Keratinocyte (primary cell): ENCODE results near the gene MYF6. TPM values are rescaled to one million over a fixed set of nuclear protein-coding genes. Genes with fewer than 3 reads are reported as not detected.
A peak's percentile ranks its signal among the peaks of the same experiment; 100 is the strongest.

ENCODE experiments used
- DNase-seq: peaks from one replicate; pipeline ENCODE4 v3.0.0-alpha.2; 2011; ENCODE audit warnings: low read depth, missing footprints, low spot score
- FAIRE-seq: peaks from 2 replicates; lab custom pipeline; 2011; peaks lifted over from hg19 to GRCh38; lab: Jason Lieb, UNC
- H2AFZ ChIP-seq: 2 replicates; pipeline ENCODE4 v1.6.0; 2012; ENCODE audit warnings: low read length, control low read depth, inconsistent platforms; ENCODE audit not compliant: control insufficient read depth
- H3K27ac ChIP-seq: 2 replicates; pipeline ENCODE4 v1.5.1; 2011; ENCODE audit warnings: low read length; ENCODE audit not compliant: control insufficient read depth, insufficient read depth
- H3K27me3 ChIP-seq: 3 replicates; pipeline ENCODE4 v1.6.0; 2011; ENCODE audit warnings: low read length; ENCODE audit not compliant: control insufficient read depth, insufficient read depth; ENCODE audit errors: extremely low read depth
- H3K36me3 ChIP-seq, 2 experiments: 2 replicates in 1 of 2; 3 replicates in 1 of 2; pipeline ENCODE4 v1.5.1; 2011; ENCODE audit warnings: low read length in 2 of 2, mild to moderate bottlenecking in 1 of 2; ENCODE audit not compliant: control insufficient read depth in 2 of 2, insufficient read depth in 2 of 2; ENCODE audit errors: extremely low read depth in 1 of 2
- H3K4me1 ChIP-seq: 3 replicates; pipeline ENCODE4 v1.5.1; 2011; ENCODE audit warnings: low read length; ENCODE audit not compliant: control insufficient read depth, insufficient read depth; ENCODE audit errors: extremely low read depth
- H3K4me2 ChIP-seq: 3 replicates; pipeline ENCODE4 v1.6.0; 2011; ENCODE audit warnings: low read depth, low read length; ENCODE audit not compliant: control insufficient read depth, insufficient read depth; ENCODE audit errors: extremely low read depth
- H3K4me3 ChIP-seq, 3 experiments: fragments of 200-600 bp in 1 of 3; sonication (generic) in 1 of 3; 2 replicates in 2 of 3; 3 replicates in 1 of 3; pipeline ENCODE4 v1.5.1; 2011 to 2016; ENCODE audit warnings: low read length in 3 of 3, mild to moderate bottlenecking in 3 of 3, control low read depth in 2 of 3, inconsistent platforms in 1 of 3, low read depth in 1 of 3, mixed read lengths in 1 of 3, mixed run types in 1 of 3, moderate library complexity in 1 of 3; ENCODE audit not compliant: control insufficient read depth in 2 of 3, insufficient read depth in 2 of 3; ENCODE audit errors: extremely low read depth in 1 of 3
- H3K79me2 ChIP-seq: 2 replicates; pipeline ENCODE4 v1.6.0; 2012; ENCODE audit warnings: low read length; ENCODE audit not compliant: control insufficient read depth, insufficient read depth
- H3K9ac ChIP-seq: 3 replicates; pipeline ENCODE4 v1.6.0; 2011; ENCODE audit warnings: low read length; ENCODE audit not compliant: control insufficient read depth, insufficient read depth; ENCODE audit errors: extremely low read depth
- H3K9me1 ChIP-seq: 3 replicates; pipeline ENCODE4 v1.6.0; 2011; ENCODE audit warnings: low read length; ENCODE audit not compliant: control insufficient read depth, insufficient read depth; ENCODE audit errors: extremely low read depth
- H3K9me3 ChIP-seq: 2 replicates; pipeline ENCODE4 v1.5.1; 2012; ENCODE audit warnings: low read depth, low read length; ENCODE audit not compliant: control insufficient read depth
- H4K20me1 ChIP-seq: 3 replicates; pipeline ENCODE4 v1.6.0; 2011; ENCODE audit warnings: low read length; ENCODE audit not compliant: control insufficient read depth, insufficient read depth; ENCODE audit errors: extremely low read depth
- CTCF ChIP-seq, 3 experiments: IDR thresholded peaks in 1 of 3; conservative IDR thresholded peaks in 1 of 3; optimal IDR thresholded peaks in 1 of 3; 2 replicates in 2 of 3; 3 replicates in 1 of 3; pipeline versions ENCODE3 to v1.5.1; 2011; ENCODE audit warnings: low read length in 3 of 3, mild to moderate bottlenecking in 3 of 3, moderate library complexity in 2 of 3, control low read depth in 1 of 3, inconsistent platforms in 1 of 3; ENCODE audit not compliant: insufficient read depth in 2 of 3; ENCODE audit errors: extremely low read depth in 1 of 3
- EZH2 ChIP-seq: IDR thresholded peaks from one replicate; pipeline ENCODE4 v1.6.1; 2012; ENCODE audit warnings: inconsistent platforms, mild to moderate bottlenecking, low read length, moderate library complexity
- dilution Hi-C: fragments of 300-500 bp; cut with MboI; formaldehyde crosslinking; loops from one replicate; pipeline ENCODE4 v1.7.0; 2020; ENCODE audit warnings: low sequenced_read_pairs; ENCODE audit not compliant: extremely low pct_ligation_motif_present
- polyA minus RNA-seq, 3 experiments: library from RNA; depleted of rRNA, polyadenylated mRNA; stranded (reverse); fragments of >200 nt; gene quantifications; 1 replicate in 1 of 3; 2 replicates in 1 of 3; 3 replicates in 1 of 3; pipeline ENCODE4 v1.2.3, GENCODE V29; 2011
- polyA plus RNA-seq, 5 experiments: library from polyadenylated mRNA; depleted of rRNA in 3 of 5; stranded (reverse) in 3 of 5; stranded (forward) in 1 of 5; unstranded in 1 of 5; fragments of >200 nt; gene quantifications; 1 replicate in 1 of 5; 2 replicates in 3 of 5; 3 replicates in 1 of 5; pipeline versions ENCODE4 v1.2.1 to v1.2.3, GENCODE V29; 2011 to 2012; ENCODE audit warnings: missing spikeins in 2 of 5, low read depth in 1 of 5, low replicate concordance in 1 of 5

The MYF6 gene
- not detected in 3 replicates for polyA plus RNA-seq
- polyA plus RNA-seq (2011; ENCODE audit: low read depth), result not detected
- not detected in 2 replicates for polyA plus RNA-seq (2011; cell fraction: cytosol; rRNA removed)
- polyA plus RNA-seq (2011; cell fraction: nucleus; rRNA removed), result not detected in 2 replicates
- polyA plus RNA-seq (2012; ENCODE audit: low replicate concordance), result not detected in 2 replicates
- not detected in 3 replicates for polyA minus RNA-seq
- polyA minus RNA-seq (2011; cell fraction: cytosol; rRNA and poly(A)+ RNA removed), result not detected
- not detected in 2 replicates for polyA minus RNA-seq (2011; cell fraction: nucleus; rRNA and poly(A)+ RNA removed)

- Histone ChIP-seq H3K9ac (no peak within 1 kb of the TSS), H3K79me2 (no peaks in the 10 kb centered on the region), H2AFZ (no peak within 1 kb of the TSS), H3K4me1 (peaks cover 9% of the 10 kb centered on the region), H3K27me3 (peaks cover 16% of the 10 kb centered on the region), H3K4me2 (peak within 1 kb of the TSS; percentile 40), H3K36me3 (no peaks in the 10 kb centered on the region), H4K20me1 (no peaks in the 10 kb centered on the region), H3K4me3 (no peak within 1 kb of the TSS), H3K9me3 (no peaks in the 10 kb centered on the region), H3K27ac (no peak within 1 kb of the TSS), H3K9me1 (no peaks in the 10 kb centered on the region)
- TF ChIP-seq CTCF (optimal IDR thresholded peaks at IDR 0.05 in 1 of 3, IDR thresholded peaks at IDR 0.05 in 1 of 3, conservative IDR thresholded peaks at IDR 0.05 in 1 of 3; ENCODE audit: extremely low read depth in 1 of 3, insufficient read depth in 2 of 3, low read length in 3 of 3) (no peak), EZH2 (no peak)
- dilution Hi-C loops, result no loop called here
- FAIRE-seq (no peak), DNase-seq (no peak)
Measured at GRCh38 chr12:80707126-80707829, at the start of gene MYF6. Gene MYF6, plus strand, starts transcription at chr12:80707634. Its CDS starts 86 bp downstream, at chr12:80707720.

- Histone ChIP-seq H3K9ac (no peak overlapping the region), H3K27me3 (no peaks in the 10 kb centered on the region), H3K4me2 (no peak overlapping the region), H3K4me3 (no peak overlapping the region), H2AFZ (no peak overlapping the region), H3K79me2 (no peaks in the 10 kb centered on the region), H3K36me3 (no peaks in the 10 kb centered on the region), H3K9me3 (no peaks in the 10 kb centered on the region), H3K4me1 (no peaks in the 10 kb centered on the region), H3K27ac (no peak overlapping the region), H4K20me1 (no peaks in the 10 kb centered on the region), H3K9me1 (no peaks in the 10 kb centered on the region)
- DNase-seq (no peak), FAIRE-seq (no peak)
- TF ChIP-seq CTCF (optimal IDR thresholded peaks at IDR 0.05 in 1 of 3, IDR thresholded peaks at IDR 0.05 in 1 of 3, conservative IDR thresholded peaks at IDR 0.05 in 1 of 3; ENCODE audit: extremely low read depth in 1 of 3, insufficient read depth in 2 of 3, low read length in 3 of 3) (no peak), EZH2 (no peak)
- dilution Hi-C loops, result no loop called here
Measured at GRCh38 chr12:80659512-80660063, 47.8 kb upstream of the MYF6 start.
